ENCODE measurements around the gene TPRN.

The TPRN gene

GRCh38 chr9:137232510-137232909 lies 32.0 kb upstream of the TPRN start:
- no peak for TF ChIP-seq TCF12 (IDR thresholded peaks at IDR 0.05; ENCODE audit: low read depth)
- no peak for TF ChIP-seq RAD21 (IDR thresholded peaks at IDR 0.05; ENCODE audit: low read depth)
- no peak for TF ChIP-seq NFIC (IDR thresholded peaks at IDR 0.05)
- no peak for TF ChIP-seq EGR1 (IDR thresholded peaks at IDR 0.05)
- TF ChIP-seq MAX (IDR thresholded peaks at IDR 0.05) = no peak
- no peak for TF ChIP-seq CEBPB (IDR thresholded peaks at IDR 0.05)

GRCh38 chr9:137232101-137232500 lies 31.6 kb upstream of the TPRN start:
- no peak for TF ChIP-seq NFIC (IDR thresholded peaks at IDR 0.05)
- no peak for TF ChIP-seq REST (IDR thresholded peaks at IDR 0.05; ENCODE audit: low read depth)
- TF ChIP-seq EGR1 (IDR thresholded peaks at IDR 0.05) = no peak
- TF ChIP-seq USF1 (IDR thresholded peaks at IDR 0.05) = no peak
- TF ChIP-seq RAD21 (IDR thresholded peaks at IDR 0.05; ENCODE audit: low read depth) = no peak

- no peak for TF ChIP-seq TEAD4 (IDR thresholded peaks at IDR 0.05)
- no peak for TF ChIP-seq MAX (IDR thresholded peaks at IDR 0.05)
- no peak for TF ChIP-seq TAF1 (IDR thresholded peaks at IDR 0.05; ENCODE audit: low read depth)
- no peak for TF ChIP-seq CEBPB (IDR thresholded peaks at IDR 0.05)
- no peak for TF ChIP-seq NFIC (IDR thresholded peaks at IDR 0.05)
- TF ChIP-seq USF1 (IDR thresholded peaks at IDR 0.05) = no peak
- TF ChIP-seq FOXM1 (IDR thresholded peaks at IDR 0.05; ENCODE audit: borderline replicate concordance, low read depth) = no peak
- TF ChIP-seq YY1 (IDR thresholded peaks at IDR 0.05; ENCODE audit: low read depth) = no peak
- no peak for TF ChIP-seq REST (IDR thresholded peaks at IDR 0.05; ENCODE audit: low read depth)
- TF ChIP-seq RAD21 (IDR thresholded peaks at IDR 0.05; ENCODE audit: low read depth) = no peak
- no peak for TF ChIP-seq TCF12 (IDR thresholded peaks at IDR 0.05; ENCODE audit: low read depth)
- no peak for TF ChIP-seq ZBTB7A (IDR thresholded peaks at IDR 0.05; ENCODE audit: low read depth)
- TF ChIP-seq EGR1 (IDR thresholded peaks at IDR 0.05) = no peak
- no peak for TF ChIP-seq CREB1 (IDR thresholded peaks at IDR 0.05; ENCODE audit: low read depth)
Measured at GRCh38 chr9:137231372-137232039, 31.0 kb upstream of the TPRN start.

GRCh38 chr9:137230705-137231371 lies 30.3 kb upstream of the TPRN start, which contains the start of gene SLC34A3:
Gene SLC34A3, plus strand, starts transcription at chr9:137230901. Its CDS starts 802 bp downstream, at chr9:137231703.
- no peak for TF ChIP-seq USF1 (IDR thresholded peaks at IDR 0.05)
- no peak for TF ChIP-seq TEAD4 (IDR thresholded peaks at IDR 0.05)
- TF ChIP-seq RAD21 (IDR thresholded peaks at IDR 0.05; ENCODE audit: low read depth) = no peak
- no peak for TF ChIP-seq EP300 (IDR thresholded peaks at IDR 0.05; ENCODE audit: borderline replicate concordance)
- TF ChIP-seq TCF12 (IDR thresholded peaks at IDR 0.05; ENCODE audit: low read depth) = no peak
- TF ChIP-seq FOXM1 (IDR thresholded peaks at IDR 0.05; ENCODE audit: borderline replicate concordance, low read depth) = no peak
- TF ChIP-seq EGR1 (IDR thresholded peaks at IDR 0.05) = no peak
- 0 out of 2 replicates have a peak, but pooled peaks have one; percentile 14 for TF ChIP-seq ZBTB7A (IDR thresholded peaks at IDR 0.05; ENCODE audit: low read depth)
- no peak for TF ChIP-seq CREB1 (IDR thresholded peaks at IDR 0.05; ENCODE audit: low read depth)

- TF ChIP-seq TEAD4 (IDR thresholded peaks at IDR 0.05) (no peak), REST (IDR thresholded peaks at IDR 0.05; ENCODE audit: low read depth) (no peak), USF1 (IDR thresholded peaks at IDR 0.05) (no peak), MAX (IDR thresholded peaks at IDR 0.05) (no peak), EGR1 (IDR thresholded peaks at IDR 0.05) (no peak), ZBTB7A (IDR thresholded peaks at IDR 0.05; ENCODE audit: low read depth) (no peak), YY1 (IDR thresholded peaks at IDR 0.05; ENCODE audit: low read depth) (no peak), TAF1 (IDR thresholded peaks at IDR 0.05; ENCODE audit: low read depth) (no peak), FOXM1 (IDR thresholded peaks at IDR 0.05; ENCODE audit: borderline replicate concordance, low read depth) (no peak), EP300 (IDR thresholded peaks at IDR 0.05; ENCODE audit: borderline replicate concordance) (no peak), TCF12 (IDR thresholded peaks at IDR 0.05; ENCODE audit: low read depth) (no peak), RAD21 (IDR thresholded peaks at IDR 0.05; ENCODE audit: low read depth) (no peak), CEBPB (IDR thresholded peaks at IDR 0.05) (no peak), NFIC (IDR thresholded peaks at IDR 0.05) (no peak)
Measured at GRCh38 chr9:137229903-137230704, 29.6 kb upstream of the TPRN start.
